Psoas muscle (tissue), 8 donors: ENCODE measurements around the gene MRC2. TPM values are rescaled to one million over a fixed set of nuclear protein-coding genes. Genes with fewer than 3 reads are reported as not detected.

Experiments used
- ATAC-seq, 4 donors: fragments of 200-7000 bp; cut with Tn5 transposase; one replicate each; pipeline ENCODE4 v1.9.1; 2020; ENCODE audit warnings: moderate library complexity in 3 of 4, mild to moderate bottlenecking in 2 of 4
- DNase-seq, 2 donors: peaks; one replicate each; pipeline ENCODE4 v3.0.0-alpha.2; 2020
- H3K27ac ChIP-seq: fragments of 200-600 bp; one replicate; pipeline ENCODE4 v1.8.0; 2022
- H3K27me3 ChIP-seq, 3 donors: fragments of 200-600 bp in 1 of 3; one replicate each; pipeline versions ENCODE4 v1.6.1 to v1.8.0; 2013 to 2022; ENCODE audit warnings: low read length in 2 of 3, mild to moderate bottlenecking in 2 of 3, moderate library complexity in 1 of 3; ENCODE audit not compliant: insufficient read depth in 3 of 3
- H3K36me3 ChIP-seq, 2 donors: fragments of 200-600 bp in 1 of 2; one replicate each; pipeline versions ENCODE4 v1.6.1 to v1.8.0; 2013 to 2022; ENCODE audit warnings: low read depth in 1 of 2, mild to moderate bottlenecking in 1 of 2, moderate library complexity in 1 of 2; ENCODE audit not compliant: insufficient read depth in 1 of 2
- H3K4me1 ChIP-seq: fragments of 200-600 bp; one replicate; pipeline ENCODE4 v1.8.0; 2022
- H3K4me3 ChIP-seq: fragments of 200-600 bp; one replicate; pipeline ENCODE4 v1.8.0; 2022; ENCODE audit warnings: mild to moderate bottlenecking
- H3K9me3 ChIP-seq: fragments of 200-600 bp; one replicate; pipeline ENCODE4 v1.8.0; 2022
- WGBS, 3 donors: extraction: QIAGEN DNeasy Blood & Tissue Kit; methylation state at CpG; one replicate each; pipeline versions ENCODE4 v1.1.6 to v1.1.7; 2013; 5-methylcytosine and 5-hydroxymethylcytosine counted together
- intact Hi-C, 2 donors: fragments of 100-400 bp; cut with DNase I; formaldehyde crosslinking; loops; one replicate each; pipeline versions ENCODE4 v1.11.0 to v1.14.2; 2022
- polyA plus RNA-seq, 3 donors: library from polyadenylated mRNA; stranded (reverse); fragments of 200-250 nt; gene quantifications; one replicate each; pipeline ENCODE4 v1.2.3, GENCODE V29; 2013
- total RNA-seq, 4 donors: library from RNA; stranded (reverse); fragmentation: NEBNext Ultra II Directional in 2 of 4; extraction: Animal tissue kit (Norgen Biotek cat#: 25700) in 2 of 4; gene quantifications; one replicate each; pipeline versions ENCODE4 v1.2.1 to v1.2.4, GENCODE V29; 2021 to 2023
- TF ChIP-seq, protein P1 (sequence below): fragments of 200-600 bp; IDR thresholded peaks from one replicate; pipeline ENCODE4 v1.8.0; 2022; ENCODE audit warnings: antibody characterized with exemption
- donor health status: healthy with polysubstance abuse.
- donor health status: DM: no; HTN: no; CAD: no; lungs with moderate emphysema.
- donor health status: Bipolar disorder and iron deficiency.
- donor health status: healthy.
- donor health status: DM: yes; HTN: yes; CAD: no.
- donor health status: DM: no; HTN: no; CAD: no.
- donor health status: DM: no; HTN: no; CAD: no.
- donor health status: DM: yes; HTN: yes; CAD: no.

Gene MRC2
- total and polyA plus RNA-seq, 7 donors: 3.5 to 17.5 (median 5.9) TPM

DNA sequence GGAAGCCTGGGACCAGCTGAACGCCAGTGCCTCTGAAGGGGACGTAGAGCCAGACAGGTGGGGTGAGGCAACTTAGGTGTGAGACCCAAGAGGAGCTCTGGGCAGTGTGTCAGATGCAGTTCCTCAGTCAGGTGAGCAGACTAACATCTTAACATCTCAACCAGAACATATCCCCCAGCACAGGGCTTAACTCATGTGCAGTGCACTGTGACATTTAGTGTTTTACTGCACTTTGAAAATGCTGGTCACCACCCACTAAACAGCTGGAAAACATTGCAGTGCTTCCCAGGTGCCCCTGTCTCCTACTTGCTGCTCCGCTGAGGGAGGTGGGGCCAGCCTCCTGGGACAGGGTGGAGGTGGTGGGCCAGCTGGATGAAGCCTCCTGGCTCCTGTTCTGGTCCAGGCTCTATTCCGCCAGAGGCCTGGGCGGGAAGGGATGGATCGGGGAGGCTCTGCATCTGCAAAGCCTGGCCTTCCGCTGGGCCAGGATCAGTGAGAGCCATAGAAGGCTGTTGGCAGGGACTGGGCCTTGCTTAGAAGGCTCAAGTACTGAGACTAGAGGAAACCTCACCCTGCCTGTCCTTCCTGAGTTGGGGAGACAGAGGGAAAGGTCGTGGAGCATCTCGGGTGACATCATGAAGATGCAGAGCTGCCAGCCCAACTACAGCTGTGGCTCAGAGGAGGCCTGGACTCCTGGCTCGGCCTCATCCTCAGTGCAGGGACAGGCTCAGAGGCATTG lies 7.9 kb upstream of the MRC2 start:
- intact Hi-C loops: no loop called here
- peak in 1 of 2 donors; percentile 61 for DNase-seq
- H3K9me3 ChIP-seq: no peaks in the 10 kb centered on the region
- no peak overlapping the region for H3K4me3 ChIP-seq
- TF ChIP-seq, protein P1, sequence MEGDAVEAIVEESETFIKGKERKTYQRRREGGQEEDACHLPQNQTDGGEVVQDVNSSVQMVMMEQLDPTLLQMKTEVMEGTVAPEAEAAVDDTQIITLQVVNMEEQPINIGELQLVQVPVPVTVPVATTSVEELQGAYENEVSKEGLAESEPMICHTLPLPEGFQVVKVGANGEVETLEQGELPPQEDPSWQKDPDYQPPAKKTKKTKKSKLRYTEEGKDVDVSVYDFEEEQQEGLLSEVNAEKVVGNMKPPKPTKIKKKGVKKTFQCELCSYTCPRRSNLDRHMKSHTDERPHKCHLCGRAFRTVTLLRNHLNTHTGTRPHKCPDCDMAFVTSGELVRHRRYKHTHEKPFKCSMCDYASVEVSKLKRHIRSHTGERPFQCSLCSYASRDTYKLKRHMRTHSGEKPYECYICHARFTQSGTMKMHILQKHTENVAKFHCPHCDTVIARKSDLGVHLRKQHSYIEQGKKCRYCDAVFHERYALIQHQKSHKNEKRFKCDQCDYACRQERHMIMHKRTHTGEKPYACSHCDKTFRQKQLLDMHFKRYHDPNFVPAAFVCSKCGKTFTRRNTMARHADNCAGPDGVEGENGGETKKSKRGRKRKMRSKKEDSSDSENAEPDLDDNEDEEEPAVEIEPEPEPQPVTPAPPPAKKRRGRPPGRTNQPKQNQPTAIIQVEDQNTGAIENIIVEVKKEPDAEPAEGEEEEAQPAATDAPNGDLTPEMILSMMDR: no peak
- no peaks in the 10 kb centered on the region for H3K4me1 ChIP-seq
- WGBS, 3 donors: 64 to 71% (median 69%) methylated on average over 10 of the region's 10 CpGs
- ATAC-seq: peak in 3 of 4 donors; percentile 24 to 33 (median 30)
- peaks cover 0 to 16% of the 10 kb centered on the region in 2 donors for H3K36me3 ChIP-seq
- H3K27me3 ChIP-seq: no peaks in the 10 kb centered on the region
- no peak overlapping the region for H3K27ac ChIP-seq

DNA sequence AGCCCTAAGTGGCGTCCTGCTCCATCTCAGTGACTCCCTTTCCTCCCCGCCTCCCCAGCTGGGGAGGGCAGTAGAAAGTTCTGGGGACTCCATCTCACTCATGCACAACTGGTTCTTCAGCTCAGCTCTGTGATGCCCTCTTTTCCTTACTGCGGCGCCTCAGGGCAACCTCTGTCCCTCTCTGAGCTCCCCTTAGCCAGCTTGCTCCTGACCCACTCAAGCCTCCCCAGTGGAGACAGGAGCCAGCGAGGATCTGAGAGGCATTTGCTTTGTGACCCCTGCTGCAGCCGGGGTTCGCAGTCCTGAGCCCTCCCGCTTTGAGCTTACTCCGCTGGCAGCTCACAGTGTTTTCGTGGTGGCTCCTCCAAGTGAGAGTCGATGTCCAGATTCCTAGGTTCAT lies 6.2 kb upstream of the MRC2 start:
- DNase-seq: no peak
- TF ChIP-seq, protein P1: no peak
- Histone ChIP-seq H3K4me1 (no peaks in the 10 kb centered on the region), H3K4me3 (no peak overlapping the region), H3K9me3 (no peaks in the 10 kb centered on the region), H3K27ac (no peak overlapping the region), H3K27me3 (peaks cover 0 to 7% (median 2%) of the 10 kb centered on the region in 3 donors), H3K36me3 (peaks cover 0 to 1% of the 10 kb centered on the region in 2 donors)
- intact Hi-C loops: no loop called here
- 89 to 93% (median 91%) methylated on average over 11 of the region's 11 CpGs for WGBS, 3 donors
- ATAC-seq: no peak

DNA sequence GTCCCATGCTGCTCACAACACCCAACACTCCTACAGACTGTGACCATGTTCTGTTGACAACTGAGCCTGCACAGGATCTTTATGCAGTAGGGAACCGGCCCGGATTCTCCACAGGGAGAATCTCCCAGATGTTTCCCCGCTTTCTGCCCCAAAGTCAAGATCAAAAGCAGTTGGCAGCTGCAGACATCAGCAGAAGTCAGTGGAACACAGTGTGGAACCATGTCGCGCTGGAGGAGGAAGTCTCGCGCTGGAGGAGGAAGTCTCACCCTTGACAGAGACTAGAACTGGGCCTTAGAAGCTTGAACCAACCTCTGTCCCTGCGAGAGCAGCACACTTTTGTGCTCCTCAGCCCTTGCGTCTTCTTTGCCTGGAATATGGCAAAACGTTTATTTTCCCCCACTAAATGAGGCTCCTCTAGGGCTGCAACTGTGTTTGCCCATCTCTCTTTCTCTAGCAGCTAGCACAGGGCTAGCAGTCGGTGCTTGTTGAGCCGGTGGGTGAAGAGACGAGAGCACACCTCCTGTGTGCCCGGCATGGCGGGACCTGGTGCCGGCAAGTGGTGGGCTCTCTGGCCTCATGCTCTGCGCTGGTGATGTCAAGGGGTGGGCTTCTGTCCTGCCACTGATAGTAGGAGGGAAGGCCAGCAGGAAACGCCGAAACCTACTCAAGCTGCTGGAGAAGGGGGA lies 2.1 kb upstream of the MRC2 start:
- no peak for ATAC-seq
- WGBS, 3 donors: 81 to 83% (median 82%) methylated on average over 19 of the region's 19 CpGs
- H3K4me3 ChIP-seq: no peak overlapping the region
- intact Hi-C loops: no loop called here
- no peaks in the 10 kb centered on the region for H3K9me3 ChIP-seq
- H3K4me1 ChIP-seq: peaks cover 5% of the 10 kb centered on the region
- peaks cover 0 to 31% (median 13%) of the 10 kb centered on the region in 3 donors for H3K27me3 ChIP-seq
- TF ChIP-seq, protein P1: no peak
- DNase-seq: no peak
- no peaks in the 10 kb centered on the region for H3K36me3 ChIP-seq
- H3K27ac ChIP-seq: no peak overlapping the region

DNA sequence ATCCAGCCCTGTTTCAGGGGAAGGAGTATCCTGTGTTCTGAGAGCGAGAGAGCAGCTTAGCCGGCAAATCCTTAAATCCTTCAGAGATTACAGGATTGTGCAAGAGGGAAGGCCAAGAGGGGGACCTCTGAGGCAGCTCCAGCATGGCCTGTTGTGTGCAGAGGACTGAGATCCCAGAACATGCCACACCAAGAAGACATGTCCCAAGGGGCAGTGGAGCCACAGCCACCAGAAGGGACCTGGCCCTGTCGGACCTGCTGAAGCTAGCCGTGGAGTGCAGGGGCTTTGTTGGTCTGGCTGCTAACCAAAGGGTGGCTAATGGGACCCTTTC lies 1.6 kb upstream of the MRC2 start:
- intact Hi-C loops: no loop called here
- no peak for DNase-seq
- no peaks in the 10 kb centered on the region for H3K36me3 ChIP-seq
- H3K4me3 ChIP-seq: no peak overlapping the region
- no peak overlapping the region for H3K27ac ChIP-seq
- H3K9me3 ChIP-seq: no peaks in the 10 kb centered on the region
- H3K4me1 ChIP-seq: peaks cover 5% of the 10 kb centered on the region
- ATAC-seq: peak in 1 of 4 donors; percentile 44
- TF ChIP-seq, protein P1: no peak
- 40 to 67% (median 44%) methylated on average over 4 of the region's 4 CpGs for WGBS, 3 donors
- peaks cover 0 to 31% (median 13%) of the 10 kb centered on the region in 3 donors for H3K27me3 ChIP-seq
